ENCODE data around the gene MAPK11.

Gene MAPK11

DNA sequence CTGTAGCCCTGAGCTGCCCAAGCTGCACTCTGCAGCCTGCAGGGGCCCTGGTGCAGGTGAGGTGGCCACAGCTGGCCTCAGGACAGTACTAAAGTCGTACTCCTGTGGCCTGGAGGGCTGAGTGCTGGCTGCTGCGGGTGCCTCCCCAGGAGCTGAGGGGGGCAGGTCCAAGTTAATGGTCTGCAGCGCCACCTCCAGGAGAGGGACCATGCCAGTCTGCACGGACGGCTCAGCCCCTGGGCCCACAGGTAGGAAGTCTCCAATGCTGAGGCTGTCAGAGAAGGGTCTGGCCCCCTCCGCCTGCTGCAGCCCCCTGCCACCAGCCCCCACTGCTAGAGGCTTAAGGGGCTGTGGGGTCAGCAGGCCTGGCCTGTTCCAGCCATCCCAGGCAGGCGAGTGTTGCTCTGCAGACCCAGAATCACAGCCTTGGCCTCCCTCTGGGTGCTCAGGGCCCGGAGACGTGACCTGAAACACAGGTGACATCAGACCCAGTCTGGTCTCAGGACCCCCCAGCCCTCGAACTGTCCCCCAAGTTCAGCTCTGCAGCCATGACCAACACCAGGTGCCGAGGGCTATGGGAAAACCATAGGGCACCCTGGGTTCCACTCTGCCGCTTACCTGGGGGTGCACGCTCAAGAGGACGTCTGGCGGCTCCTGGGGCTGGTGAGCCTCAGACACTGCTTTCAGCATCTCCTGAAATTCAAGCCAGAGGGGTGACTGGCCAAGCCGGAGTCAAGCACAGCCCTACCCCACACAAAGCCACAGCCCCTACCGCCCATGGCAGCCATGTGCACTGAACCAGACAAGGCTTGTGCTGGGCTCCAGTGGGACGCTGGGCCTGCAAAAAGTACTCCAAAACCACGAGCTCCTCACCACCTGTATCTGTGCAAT lies 48.5 kb downstream of the MAPK11 start:
- DNase-seq = no peak

DNA sequence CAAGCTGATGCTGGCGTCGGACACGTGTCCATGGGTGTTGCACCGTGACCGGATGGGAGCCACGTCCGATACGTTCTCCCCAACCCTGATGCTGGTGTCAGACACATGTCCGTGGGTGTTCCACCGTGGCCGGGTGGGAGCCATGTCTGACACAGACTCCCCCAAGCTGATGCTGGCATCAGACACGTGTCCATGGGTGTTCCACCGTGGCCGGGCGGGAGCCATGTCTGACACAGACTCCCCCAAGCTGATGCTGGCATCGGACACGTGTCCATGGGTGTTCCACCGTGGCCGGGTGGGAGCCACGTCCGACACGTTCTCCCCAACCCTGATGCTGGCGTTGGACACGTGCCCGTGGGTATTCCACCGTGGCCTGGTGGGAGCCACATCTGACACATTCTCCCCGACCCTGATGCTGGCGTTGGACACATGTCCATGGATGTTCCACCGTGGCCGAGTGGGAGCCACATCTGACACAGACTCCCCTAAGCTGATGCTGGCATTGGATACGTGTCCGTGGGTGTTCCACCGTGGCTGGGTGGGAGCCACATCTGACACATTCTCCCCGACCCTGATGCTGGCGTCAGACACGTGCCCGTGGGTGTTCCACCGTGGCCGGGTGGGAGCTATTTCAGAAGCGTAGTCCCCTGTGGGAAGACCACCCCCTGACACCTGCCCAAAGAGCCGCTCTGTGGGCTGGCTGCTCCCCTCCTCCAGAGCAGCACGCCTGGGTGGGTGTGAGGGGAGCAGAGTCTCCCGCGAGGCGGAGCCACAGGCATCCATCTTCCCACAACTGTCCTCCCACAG lies 49.4 kb downstream of the MAPK11 start:
- DNase-seq = no peak

DNA sequence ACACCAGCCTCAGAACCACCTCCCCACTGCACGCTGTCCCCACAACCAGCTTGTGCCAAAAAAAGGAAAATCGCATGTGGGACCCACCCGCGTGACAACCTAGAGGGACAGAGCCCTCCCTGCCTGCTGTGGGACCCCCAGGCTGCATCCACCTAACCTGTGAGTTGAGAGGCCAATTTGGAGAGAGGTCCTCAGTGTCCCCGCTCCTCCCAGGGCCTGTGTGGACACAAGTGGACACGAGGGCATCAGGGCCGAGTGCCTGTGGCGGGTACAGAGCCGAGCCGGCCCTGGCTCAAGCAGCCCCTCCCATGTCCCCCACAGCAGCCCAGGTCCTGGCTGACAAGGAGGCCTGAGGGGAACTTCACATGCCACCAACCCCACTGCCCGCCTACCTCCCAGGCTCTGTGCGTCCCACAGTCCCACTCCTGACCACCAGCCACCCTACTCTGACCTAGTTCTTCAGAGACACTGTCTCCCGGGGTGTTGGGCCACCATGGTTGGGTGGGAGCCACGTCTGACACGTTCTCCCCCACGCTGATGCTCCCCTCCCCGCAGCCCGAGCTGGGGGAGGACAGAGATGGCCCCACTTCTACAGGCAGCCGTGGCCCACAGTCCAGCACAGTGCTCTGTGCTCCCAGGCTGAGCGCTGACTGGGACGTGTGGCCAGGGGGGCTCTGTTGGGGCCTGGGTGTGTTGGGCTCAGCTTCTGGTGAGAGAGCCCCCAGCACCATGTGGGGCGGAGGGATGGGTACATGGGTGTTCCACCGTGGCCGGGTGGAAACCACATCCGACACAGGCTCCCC lies 50.2 kb downstream of the MAPK11 start:
- DNase-seq = no peak

DNA sequence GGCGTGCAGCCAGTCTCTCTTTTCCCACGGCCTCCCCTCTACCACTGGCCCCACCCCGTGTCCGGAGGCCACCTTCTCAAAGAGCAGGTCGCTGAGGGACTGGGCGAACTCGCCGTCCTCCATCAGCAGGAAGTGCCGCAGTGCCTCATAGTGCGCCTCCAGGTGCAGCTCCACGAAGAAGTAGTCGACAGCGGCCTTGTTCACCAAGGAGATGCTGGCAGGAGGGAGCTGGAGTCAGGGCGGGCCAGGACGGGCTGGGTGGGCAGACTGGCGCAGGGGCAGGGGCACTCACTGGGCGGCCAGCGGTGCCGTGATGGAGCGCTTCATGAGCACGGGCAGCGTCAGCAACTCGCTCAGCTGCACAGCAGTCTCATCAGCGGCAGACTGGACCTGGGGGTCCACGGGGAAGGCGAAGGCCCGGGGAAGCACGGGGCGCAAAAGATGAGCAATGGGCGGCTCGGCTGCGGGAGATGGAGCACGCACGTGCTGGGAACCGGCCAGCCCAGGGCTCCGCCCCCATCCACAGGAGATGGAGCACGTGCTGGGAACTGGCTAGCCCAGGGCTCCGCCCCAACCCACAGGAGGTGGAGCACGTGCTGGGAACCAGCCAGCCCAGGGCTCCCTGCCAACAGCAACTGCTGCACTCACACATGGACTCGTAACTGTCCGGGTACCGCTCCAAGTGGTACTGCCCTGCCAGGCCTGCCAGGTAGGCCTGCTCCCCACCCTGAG lies 51.0 kb downstream of the MAPK11 start:
- peak; percentile 3 to 23 for DNase-seq

DNA sequence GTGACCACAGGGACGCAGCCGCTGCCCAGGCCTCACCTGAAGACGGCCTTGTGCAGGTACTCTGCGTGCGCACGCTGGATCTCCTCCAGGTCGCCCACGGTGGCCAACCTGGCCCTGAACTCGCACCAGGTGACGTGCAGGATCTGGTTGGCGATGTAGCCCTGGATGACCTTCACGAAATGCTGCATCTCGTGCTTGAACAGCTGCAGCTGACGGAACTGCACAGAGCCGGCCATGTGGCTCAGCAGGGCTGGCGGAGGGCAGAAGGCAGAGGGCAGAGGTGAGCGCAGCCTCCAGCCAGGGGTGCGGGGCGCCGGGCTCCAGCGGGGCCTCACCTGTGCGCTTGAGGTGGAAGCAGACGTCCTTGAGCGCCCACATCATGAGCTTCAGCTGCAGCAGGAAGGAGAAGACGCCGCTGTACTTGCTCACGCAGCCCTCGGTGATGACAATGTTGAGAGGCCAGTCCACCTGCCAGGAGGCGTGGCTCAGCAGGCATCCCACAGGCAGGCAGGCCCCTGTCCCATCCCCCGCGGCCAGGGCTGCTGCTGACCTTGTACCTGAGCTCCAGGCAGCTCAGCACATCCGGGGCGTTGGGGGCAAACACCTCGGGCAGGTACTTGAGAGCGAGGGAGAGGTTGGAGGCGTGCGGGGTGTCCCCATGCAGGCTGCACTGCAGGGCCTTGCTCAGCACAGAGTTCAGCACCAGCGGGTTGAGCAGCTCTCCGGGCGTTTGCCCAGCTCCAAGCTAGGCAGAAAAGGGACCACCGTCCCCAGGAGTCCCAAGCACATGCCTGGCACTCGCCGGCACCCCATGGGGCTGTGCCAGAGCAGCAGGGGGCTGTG lies 51.8 kb downstream of the MAPK11 start:
- DNase-seq = no peak

DNA sequence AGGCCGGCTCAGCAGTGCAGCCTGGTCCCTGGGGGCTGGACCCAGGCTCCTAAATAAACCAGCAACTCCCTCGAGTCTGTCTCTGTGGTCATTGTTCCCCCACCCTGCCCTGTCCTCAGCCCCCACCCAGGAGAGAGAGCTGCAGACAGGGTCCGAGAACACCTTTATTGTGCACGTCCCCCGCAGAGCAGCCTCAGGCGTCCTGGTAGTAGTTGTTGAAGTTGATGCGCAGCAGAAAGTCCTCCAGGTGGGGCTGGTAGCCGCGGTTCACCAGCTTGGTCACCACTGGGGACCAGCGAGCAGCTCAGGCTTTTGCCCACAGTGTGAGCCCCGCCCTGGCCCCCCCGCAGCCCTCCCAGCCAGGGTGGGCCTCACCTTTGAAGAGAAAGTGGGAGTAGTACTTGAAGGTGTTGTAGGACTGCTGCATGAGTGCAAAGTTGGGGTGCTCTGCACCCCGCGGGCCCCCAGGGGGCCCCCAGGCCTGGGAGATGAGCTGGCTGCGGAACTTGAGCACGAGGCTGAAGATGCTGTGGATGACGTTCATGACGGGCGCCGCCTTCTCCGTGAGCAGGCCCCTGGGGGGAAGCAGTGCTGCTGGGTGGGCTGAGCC lies 52.5 kb downstream of the MAPK11 start:
- DNase-seq = no peak

DNA sequence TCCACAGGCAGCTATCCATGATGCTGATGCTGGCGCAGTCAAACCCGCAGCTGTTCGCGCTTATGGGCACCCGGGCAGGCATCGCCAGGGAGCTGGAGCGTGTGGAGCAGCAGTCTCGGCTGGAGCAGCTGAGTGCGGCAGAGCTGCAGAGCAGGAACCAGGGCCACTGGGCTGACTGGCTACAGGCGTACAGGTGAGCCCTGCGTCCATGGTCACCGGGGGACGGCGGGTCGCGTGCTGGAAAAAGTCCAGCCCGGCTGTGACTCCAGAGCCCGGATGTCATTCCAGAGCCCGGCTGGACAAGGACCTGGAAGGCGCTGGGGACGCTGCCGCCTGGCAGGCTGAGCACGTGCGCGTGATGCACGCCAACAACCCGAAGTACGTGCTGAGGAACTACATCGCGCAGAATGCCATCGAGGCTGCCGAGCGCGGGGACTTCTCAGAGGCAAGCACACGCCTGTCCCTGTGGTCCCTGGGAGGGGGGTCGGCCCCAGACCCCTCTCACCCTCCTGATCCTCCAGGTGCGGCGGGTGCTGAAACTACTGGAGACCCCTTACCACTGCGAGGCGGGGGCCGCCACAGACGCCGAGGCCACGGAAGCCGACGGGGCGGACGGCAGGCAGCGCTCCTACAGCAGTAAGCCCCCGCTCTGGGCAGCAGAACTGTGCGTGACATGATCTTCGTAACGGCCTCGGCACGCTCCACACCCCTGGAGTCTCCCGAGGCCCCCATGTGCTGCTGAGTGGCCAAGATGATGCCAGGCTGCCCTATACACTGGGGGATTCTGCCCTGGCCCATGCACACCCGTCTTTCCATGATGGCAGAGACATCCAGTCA lies 53.3 kb downstream of the MAPK11 start:
- no peak for DNase-seq

DNA sequence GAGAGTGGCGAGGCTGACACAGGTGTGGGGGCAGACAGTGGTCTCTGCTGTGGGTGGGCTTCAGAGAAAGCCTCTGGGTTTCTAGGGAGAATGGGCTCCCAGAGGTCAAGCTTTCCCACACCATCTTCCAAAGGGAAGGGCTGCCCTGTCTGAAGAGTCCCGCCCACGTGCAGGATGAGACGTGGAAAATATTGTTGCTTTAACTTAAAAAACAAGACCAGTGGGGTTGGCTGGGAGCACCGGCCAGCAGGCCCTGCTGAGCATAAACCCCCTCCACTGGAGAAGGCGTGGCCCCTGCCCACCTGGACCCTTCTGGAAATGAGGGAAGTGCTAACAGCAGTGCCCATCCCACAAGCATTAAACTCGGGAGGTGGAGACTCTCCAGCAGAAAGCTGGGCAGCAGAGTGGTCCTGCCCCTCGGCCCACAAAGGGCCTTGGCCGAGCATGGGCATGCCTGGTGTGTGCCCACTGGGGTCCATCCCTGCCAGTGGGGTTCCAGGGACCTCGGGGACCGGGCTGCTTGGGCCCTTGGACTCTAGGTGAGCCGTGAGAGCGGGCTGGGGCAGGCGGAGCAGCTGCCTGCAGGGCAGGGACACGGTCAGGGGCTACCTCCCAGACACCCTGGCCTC lies 54.0 kb downstream of the MAPK11 start:
- DNase-seq = no peak

DNA sequence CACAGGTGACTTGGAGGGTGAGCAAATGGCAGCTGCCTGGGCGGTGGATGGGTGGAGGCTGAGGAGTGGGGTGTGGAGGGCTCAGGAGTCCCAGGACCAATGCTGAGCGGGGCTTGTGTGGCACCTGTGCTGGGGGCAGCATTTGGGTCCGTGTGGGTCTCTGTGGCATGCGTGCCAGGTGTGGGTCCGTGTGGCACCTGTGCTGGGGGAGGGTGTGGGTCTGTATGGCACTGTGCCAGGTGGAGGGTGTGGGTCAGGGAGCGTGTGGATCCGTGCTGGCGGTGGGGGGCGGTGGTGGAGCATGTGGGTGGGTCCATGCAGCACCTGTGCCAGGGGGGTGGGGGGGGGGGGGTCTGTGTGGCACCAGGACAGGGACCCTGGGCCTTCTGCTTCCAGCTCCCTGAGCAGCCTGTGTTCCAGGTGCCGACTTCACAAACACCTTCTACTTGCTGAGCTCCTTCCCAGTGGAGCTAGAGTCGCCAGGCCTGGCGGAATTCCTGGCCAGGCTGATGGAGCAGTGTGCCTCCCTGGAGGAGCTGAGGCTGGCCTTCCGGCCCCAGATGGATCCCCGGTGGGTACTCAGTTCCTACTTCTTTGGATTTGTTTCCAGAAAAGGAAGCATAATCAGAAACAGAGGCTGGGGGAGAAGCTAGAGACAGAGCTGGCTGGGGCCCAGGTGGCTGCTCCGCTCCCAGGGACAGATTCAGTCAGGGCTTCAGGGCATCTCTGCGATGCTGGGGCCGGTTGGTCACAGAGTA lies 54.7 kb downstream of the MAPK11 start:
- DNase-seq = no peak

Measured in inflammatory macrophage (primary cell).